HCT116 (cell line): ENCODE results near the gene USP33. TPM values are rescaled to one million over a fixed set of nuclear protein-coding genes. Genes with fewer than 3 reads are reported as not detected.

Experiments
- ATAC-seq: fragments of 200-7000 bp; cut with Tn5 transposase; 2 replicates; pipeline ENCODE4 v1.9.1; 2020; ENCODE audit warnings: mild to moderate bottlenecking, moderate library complexity
- BruUV-seq: library from RNA; stranded (reverse); fragments of 400-500 nt; replicated peaks from 2 replicates; lab custom pipeline; 2021; lab: Mats Ljungman, UMichigan
- CTCF ChIA-PET: fragments of 300-600 bp; sonication (Branson Sonifier 250); formaldehyde crosslinking; loops from one replicate; lab custom pipeline; 2021; ENCODE audit warnings: antibody characterized with exemption; lab: Charles Lee
- POLR2A ChIA-PET: fragments of 300-600, 350-600 bp; sonication (Branson Sonifier 250); formaldehyde crosslinking; loops from one replicate; lab custom pipeline; 2021; ENCODE audit warnings: antibody characterized with exemption; lab: Charles Lee
- RAD21 ChIA-PET, 2 experiments: fragments of 300-600 bp; sonication (Branson Sonifier 250); formaldehyde crosslinking; loops; one replicate each; lab custom pipeline; 2023; ENCODE audit warnings: low total read pairs in 2 of 2; ENCODE audit not compliant: uncharacterized antibody in 2 of 2, unreplicated experiment in 2 of 2, low non-redundant PET in 1 of 2; lab: Charles Lee
- DNase-seq: peaks from one replicate; pipeline ENCODE4 v3.0.0-alpha.2; 2010; ENCODE audit warnings: low read depth, low spot score
- H2AFZ ChIP-seq: fragments of 200-600 bp; shearing (Covaris generic), sonication (generic); 2 replicates; pipeline ENCODE4 v1.6.1; 2017; ENCODE audit warnings: low read depth, mixed run types, mixed read lengths, antibody characterized with exemption, low read length; ENCODE audit not compliant: poor library complexity, severe bottlenecking
- H3K27ac ChIP-seq: 2 replicates; pipeline ENCODE4 v1.5.1; 2012; ENCODE audit warnings: low read depth, low read length
- H3K27me3 ChIP-seq: fragments of 200-600 bp; sonication (generic); 2 replicates; pipeline ENCODE4 v1.6.1; 2016; ENCODE audit warnings: mixed run types, low read length, mixed read lengths; ENCODE audit not compliant: insufficient read depth
- H3K36me3 ChIP-seq, 2 experiments: fragments of 200-500 bp in 1 of 2; fragments of 200-600 bp in 1 of 2; sonication (Bioruptor generic) in 1 of 2; sonication (generic) in 1 of 2; 2 replicates each; pipeline versions ENCODE4 v1.5.1 to v1.6.1; 2014 to 2016; ENCODE audit warnings: low read length in 2 of 2, inconsistent platforms in 1 of 2, mixed read lengths in 1 of 2, mixed run types in 1 of 2; ENCODE audit not compliant: insufficient read depth in 2 of 2, control insufficient read depth in 1 of 2
- H3K4me1 ChIP-seq, 2 experiments: fragments of 200-600 bp in 1 of 2; sonication (generic) in 1 of 2; 2 replicates each; pipeline versions ENCODE4 v1.5.1 to v1.6.1; 2012 to 2017; ENCODE audit warnings: low read length in 2 of 2, inconsistent platforms in 1 of 2, mild to moderate bottlenecking in 1 of 2, mixed read lengths in 1 of 2, mixed run types in 1 of 2, moderate library complexity in 1 of 2; ENCODE audit not compliant: insufficient read depth in 2 of 2, control insufficient read depth in 1 of 2
- H3K4me2 ChIP-seq: fragments of 200-600 bp; sonication (generic); 2 replicates; pipeline ENCODE4 v1.6.1; 2017; ENCODE audit warnings: mixed run types, low read length, mixed read lengths
- H3K4me3 ChIP-seq, 2 experiments: fragments of 200-600 bp in 1 of 2; sonication (generic) in 1 of 2; replicated peaks in 1 of 2; 2 replicates each; pipeline ENCODE4 v1.5.1; 2011 to 2016; ENCODE audit warnings: low read length in 2 of 2, control low read depth in 1 of 2, low read depth in 1 of 2, mild to moderate bottlenecking in 1 of 2, mixed read lengths in 1 of 2, mixed run types in 1 of 2
- H3K79me2 ChIP-seq: fragments of 200-600 bp; sonication (generic); 2 replicates; pipeline ENCODE4 v1.6.1; 2017; ENCODE audit warnings: mild to moderate bottlenecking, mixed run types, low read length, moderate library complexity, mixed read lengths; ENCODE audit not compliant: insufficient read depth
- H3K9ac ChIP-seq: fragments of 200-600 bp; sonication (generic); 2 replicates; pipeline ENCODE4 v1.6.1; 2016; ENCODE audit warnings: low read length, mixed read lengths
- H3K9me2 ChIP-seq: fragments of 200-600 bp; sonication (generic), shearing (Covaris generic); 2 replicates; pipeline ENCODE4 v1.6.1; 2017; ENCODE audit warnings: mixed run types, mild to moderate bottlenecking, moderate library complexity; ENCODE audit not compliant: insufficient read depth
- H3K9me3 ChIP-seq, 2 experiments: fragments of 200-500 bp in 1 of 2; fragments of 200-600 bp in 1 of 2; sonication (Bioruptor generic) in 1 of 2; sonication (generic) in 1 of 2; 2 replicates each; pipeline ENCODE4 v1.6.1; 2014 to 2017; ENCODE audit warnings: low read length in 2 of 2, mixed read lengths in 2 of 2, inconsistent platforms in 1 of 2, low read depth in 1 of 2, mild to moderate bottlenecking in 1 of 2, mixed run types in 1 of 2, moderate library complexity in 1 of 2; ENCODE audit not compliant: control insufficient read depth in 1 of 2, insufficient read depth in 1 of 2
- H4K20me1 ChIP-seq: fragments of 200-600 bp; sonication (generic), shearing (Covaris generic); 2 replicates; pipeline ENCODE4 v1.6.1; 2017; ENCODE audit warnings: mixed run types, mild to moderate bottlenecking, moderate library complexity; ENCODE audit not compliant: insufficient read depth
- CBX3 ChIP-seq: IDR thresholded peaks from 2 replicates; pipeline ENCODE4 v1.6.1; 2012; ENCODE audit warnings: low read depth
- EGR1 ChIP-seq: IDR thresholded peaks from 2 replicates; pipeline ENCODE4 v1.6.1; 2012; ENCODE audit warnings: low read depth
- FOSL1 ChIP-seq: IDR thresholded peaks from 2 replicates; pipeline ENCODE4 v1.6.1; 2012; ENCODE audit warnings: low read depth
- JUND ChIP-seq: IDR thresholded peaks from 2 replicates; pipeline ENCODE4 v1.6.1; 2012
- POLR2AphosphoS5 ChIP-seq: IDR thresholded peaks from 2 replicates; pipeline ENCODE4 v1.6.1; 2011; ENCODE audit warnings: mild to moderate bottlenecking, low read depth, low read length, moderate library complexity
- RAD21 ChIP-seq: IDR thresholded peaks from 2 replicates; pipeline ENCODE4 v1.6.1; 2012; ENCODE audit warnings: low read depth, mild to moderate bottlenecking
- YY1 ChIP-seq: IDR thresholded peaks from 2 replicates; pipeline ENCODE4 v1.6.1; 2011; ENCODE audit warnings: low read length, low read depth, moderate library complexity, mild to moderate bottlenecking; ENCODE audit not compliant: insufficient replicate concordance; ENCODE audit errors: extremely low read depth
- ZFX ChIP-seq: fragments of 450-650 bp; IDR thresholded peaks from 2 replicates; pipeline ENCODE4 v1.6.1; 2017
- intact Hi-C: fragments of 100-400 bp; cut with micrococcal nuclease; formaldehyde crosslinking; loops from 2 replicates; pipeline ENCODE4 v1.10.0; 2022
- total RNA-seq: library from RNA; stranded (reverse); gene quantifications from one replicate; pipeline ENCODE4 v1.2.1, GENCODE V29; 2021; ENCODE audit not compliant: unreplicated experiment
- TF ChIP-seq, protein P1 (sequence below): IDR thresholded peaks from 2 replicates; pipeline ENCODE4 v1.6.1; 2012; ENCODE audit warnings: low read depth

Gene USP33
- total RNA-seq, 1 experiment from 2014 or later = 46.1 TPM

DNA sequence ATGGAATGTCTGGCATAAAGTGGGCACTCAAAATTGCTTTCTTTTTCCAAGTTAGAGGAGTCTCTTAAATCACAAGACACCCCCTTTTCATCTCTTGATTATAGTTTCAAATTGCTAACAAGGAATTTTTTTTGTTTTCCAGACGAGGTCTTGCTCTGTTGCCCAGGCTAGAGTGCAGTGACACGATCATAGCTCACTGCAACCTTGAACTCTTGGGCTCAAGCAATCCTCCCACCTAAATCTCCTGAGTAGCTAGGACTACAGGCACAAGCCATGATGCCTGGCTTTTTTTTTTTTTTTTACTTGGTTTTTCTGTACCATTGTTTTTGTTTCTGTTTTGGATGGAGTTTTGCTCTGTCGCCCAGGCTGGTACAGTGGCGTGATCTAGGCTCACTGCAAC lies 98.0 kb downstream of the USP33 start:
- H3K36me3 ChIP-seq = no peaks in the 10 kb centered on the region
- 0 out of 4 replicates have a peak, but pooled peaks cover 0 to 4% of the 10 kb centered on the region in 2 experiments for H3K4me1 ChIP-seq
- H2AFZ ChIP-seq = no peak overlapping the region
- ATAC-seq (no peak), DNase-seq (no peak)
- H3K27me3 ChIP-seq = no peaks in the 10 kb centered on the region
- peaks cover 10% of the 10 kb centered on the region; the same call in 1 of the 2 replicates for H4K20me1 ChIP-seq
- H3K4me2 ChIP-seq = no peak overlapping the region
- H3K9me3 ChIP-seq = no peaks in the 10 kb centered on the region
- H3K79me2 ChIP-seq = peaks cover 100% of the 10 kb centered on the region
- RAD21 ChIA-PET = no interaction called here
- H3K4me3 ChIP-seq = no peak overlapping the region
- POLR2A ChIA-PET = no interaction called here
- CTCF ChIA-PET = no interaction called here
- H3K9me2 ChIP-seq = no peaks in the 10 kb centered on the region
- BruUV-seq = no TSS peak
- intact Hi-C loops = no loop called here
- TF ChIP-seq POLR2AphosphoS5 (no peak), ZFX (no peak), FOSL1 (no peak), CBX3 (no peak), YY1 (no peak), RAD21 (no peak), JUND (no peak), EGR1 (no peak)
- TF ChIP-seq, protein P1, sequence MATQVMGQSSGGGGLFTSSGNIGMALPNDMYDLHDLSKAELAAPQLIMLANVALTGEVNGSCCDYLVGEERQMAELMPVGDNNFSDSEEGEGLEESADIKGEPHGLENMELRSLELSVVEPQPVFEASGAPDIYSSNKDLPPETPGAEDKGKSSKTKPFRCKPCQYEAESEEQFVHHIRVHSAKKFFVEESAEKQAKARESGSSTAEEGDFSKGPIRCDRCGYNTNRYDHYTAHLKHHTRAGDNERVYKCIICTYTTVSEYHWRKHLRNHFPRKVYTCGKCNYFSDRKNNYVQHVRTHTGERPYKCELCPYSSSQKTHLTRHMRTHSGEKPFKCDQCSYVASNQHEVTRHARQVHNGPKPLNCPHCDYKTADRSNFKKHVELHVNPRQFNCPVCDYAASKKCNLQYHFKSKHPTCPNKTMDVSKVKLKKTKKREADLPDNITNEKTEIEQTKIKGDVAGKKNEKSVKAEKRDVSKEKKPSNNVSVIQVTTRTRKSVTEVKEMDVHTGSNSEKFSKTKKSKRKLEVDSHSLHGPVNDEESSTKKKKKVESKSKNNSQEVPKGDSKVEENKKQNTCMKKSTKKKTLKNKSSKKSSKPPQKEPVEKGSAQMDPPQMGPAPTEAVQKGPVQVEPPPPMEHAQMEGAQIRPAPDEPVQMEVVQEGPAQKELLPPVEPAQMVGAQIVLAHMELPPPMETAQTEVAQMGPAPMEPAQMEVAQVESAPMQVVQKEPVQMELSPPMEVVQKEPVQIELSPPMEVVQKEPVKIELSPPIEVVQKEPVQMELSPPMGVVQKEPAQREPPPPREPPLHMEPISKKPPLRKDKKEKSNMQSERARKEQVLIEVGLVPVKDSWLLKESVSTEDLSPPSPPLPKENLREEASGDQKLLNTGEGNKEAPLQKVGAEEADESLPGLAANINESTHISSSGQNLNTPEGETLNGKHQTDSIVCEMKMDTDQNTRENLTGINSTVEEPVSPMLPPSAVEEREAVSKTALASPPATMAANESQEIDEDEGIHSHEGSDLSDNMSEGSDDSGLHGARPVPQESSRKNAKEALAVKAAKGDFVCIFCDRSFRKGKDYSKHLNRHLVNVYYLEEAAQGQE = no peak
- H3K27ac ChIP-seq = no peak overlapping the region
- H3K9ac ChIP-seq = no peak overlapping the region
